GM23338 (cell line): ENCODE data around the gene ELOB. TPM values are rescaled to one million over a fixed set of nuclear protein-coding genes. Genes with fewer than 3 reads are reported as not detected.
A peak's percentile ranks its signal among the peaks of the same experiment; 100 is the strongest.

Experiments used
- ATAC-seq: fragments of 200-7000 bp; cut with Tn5 transposase; 3 replicates; pipeline ENCODE4 v1.9.1; 2020
- DNase-seq: peaks from one replicate; pipeline ENCODE4 v3.0.0-alpha.2; 2015; ENCODE audit warnings: low spot score
- H2AFZ ChIP-seq: fragments of 200-600 bp; sonication (generic); 2 replicates; pipeline ENCODE4 v1.8.0; 2016; ENCODE audit warnings: antibody characterized with exemption, mild to moderate bottlenecking, moderate library complexity
- H3F3A ChIP-seq: fragments of 200-600 bp; sonication (generic); replicated peaks from 2 replicates; pipeline ENCODE4 v1.8.0; 2017; ENCODE audit warnings: antibody characterized with exemption, mixed run types, low read depth
- H3K27ac ChIP-seq: fragments of 200-600 bp; sonication (generic); 2 replicates; pipeline ENCODE4 v1.6.1; 2016; ENCODE audit warnings: low read depth
- H3K27me3 ChIP-seq: fragments of 200-600 bp; sonication (generic); 2 replicates; pipeline ENCODE4 v1.8.0; 2016; ENCODE audit warnings: mild to moderate bottlenecking, mixed run types, moderate library complexity; ENCODE audit not compliant: insufficient read depth
- H3K36me3 ChIP-seq: fragments of 200-600 bp; sonication (generic); 2 replicates; pipeline ENCODE4 v1.8.0; 2016; ENCODE audit warnings: mild to moderate bottlenecking; ENCODE audit not compliant: insufficient read depth
- H3K4me1 ChIP-seq: fragments of 200-600 bp; sonication (generic); 2 replicates; pipeline ENCODE4 v1.8.0; 2016; ENCODE audit warnings: mild to moderate bottlenecking, moderate library complexity; ENCODE audit not compliant: insufficient read depth
- H3K4me2 ChIP-seq: fragments of 200-600 bp; sonication (generic); 2 replicates; pipeline ENCODE4 v1.7.1; 2017; ENCODE audit warnings: mixed run types
- H3K4me3 ChIP-seq: fragments of 200-600 bp; sonication (generic); 2 replicates; pipeline ENCODE4 v1.6.1; 2016; ENCODE audit warnings: mixed run types
- H3K79me2 ChIP-seq: fragments of 200-600 bp; sonication (generic); replicated peaks from 2 replicates; pipeline ENCODE4 v1.8.0; 2017; ENCODE audit warnings: mild to moderate bottlenecking; ENCODE audit not compliant: insufficient read depth
- H3K9me2 ChIP-seq: fragments of 200-600 bp; sonication (generic); 2 replicates; pipeline ENCODE4 v1.8.0; 2017; ENCODE audit not compliant: insufficient read depth
- H4K20me1 ChIP-seq: fragments of 200-600 bp; sonication (generic); replicated peaks from 2 replicates; pipeline ENCODE4 v1.8.0; 2017; ENCODE audit warnings: mild to moderate bottlenecking; ENCODE audit not compliant: insufficient read depth
- H3K27ac Mint-ChIP-seq: 2 replicates; pipeline ENCODE4 v1.8.0; 2020; ENCODE audit warnings: inconsistent platforms, mild to moderate bottlenecking, moderate library complexity, mixed read lengths
- H3K27me3 Mint-ChIP-seq: 3 replicates; pipeline ENCODE4 v1.8.0; 2022; ENCODE audit warnings: low read depth, mild to moderate bottlenecking, moderate library complexity, mixed read lengths, inconsistent platforms; ENCODE audit not compliant: insufficient read depth, poor library complexity
- H3K36me3 Mint-ChIP-seq: 3 replicates; pipeline ENCODE4 v1.8.0; 2021; ENCODE audit warnings: low read depth, mild to moderate bottlenecking, inconsistent platforms, moderate library complexity, mixed read lengths
- H3K4me1 Mint-ChIP-seq: 3 replicates; pipeline ENCODE4 v1.8.0; 2020; ENCODE audit warnings: mild to moderate bottlenecking, inconsistent platforms, mixed read lengths
- H3K4me3 Mint-ChIP-seq: 3 replicates; pipeline ENCODE4 v1.8.0; 2021; ENCODE audit warnings: moderate library complexity, mild to moderate bottlenecking, inconsistent platforms, mixed read lengths
- H3K9me3 Mint-ChIP-seq: 3 replicates; pipeline ENCODE4 v1.8.0; 2020; ENCODE audit warnings: moderate library complexity, mild to moderate bottlenecking, inconsistent platforms, mixed read lengths
- CTCF ChIP-seq, 2 experiments: fragments of 200-600 bp in 1 of 2; sonication (generic) in 1 of 2; conservative IDR thresholded peaks; 2 replicates each; pipeline versions ENCODE4 v1.5.1 to v1.6.1; 2016 to 2017; ENCODE audit warnings: antibody characterized with exemption in 2 of 2, low read depth in 2 of 2, mild to moderate bottlenecking in 2 of 2, moderate library complexity in 1 of 2
- ETS1 ChIP-seq: IDR thresholded peaks from 2 replicates; pipeline ENCODE4 v1.6.1; 2016; ENCODE audit warnings: antibody characterized with exemption
- REST ChIP-seq: IDR thresholded peaks from one replicate; pipeline ENCODE4 v1.6.1; 2018; ENCODE audit warnings: antibody characterized with exemption; ENCODE audit not compliant: unreplicated experiment
- STAT1 ChIP-seq: IDR thresholded peaks from one replicate; pipeline ENCODE4 v1.6.1; 2016; ENCODE audit warnings: antibody characterized with exemption; ENCODE audit not compliant: unreplicated experiment
- ZNF331 ChIP-seq: fragments of 250-450 bp; sonication (Bioruptor Pico); IDR thresholded peaks from 2 replicates; pipeline ENCODE4 v1.5.0; 2020; ENCODE audit warnings: low read depth, mild to moderate bottlenecking, moderate library complexity
- polyA plus RNA-seq: library from polyadenylated mRNA; unstranded; fragments of >200 nt; fragmentation: Nextera tagmentation; extraction: Ambion mirVana; gene quantifications from 2 replicates; pipeline ENCODE4 v1.2.1, GENCODE V29; 2016
- total RNA-seq: library from RNA; depleted of rRNA; stranded (reverse); fragments of >200 nt; shearing (Covaris generic); gene quantifications from 2 replicates; pipeline ENCODE4 v1.2.3, GENCODE V29; 2014

ELOB gene
- total and polyA plus RNA-seq, 2 experiments from 2014 or later, result 278 to 756 TPM

GRCh38 chr16:2813771-2814221 is 36.7 kb upstream of the ELOB start:
- H3K4me1 ChIP-seq, result no peaks in the 10 kb centered on the region; the same call in 1 of the 2 replicates
- H3K36me3 Mint-ChIP-seq, result no peaks in the 10 kb centered on the region
- no peak overlapping the region for H3K27ac ChIP-seq
- no peak overlapping the region for H3K4me2 ChIP-seq
- H3K4me3 Mint-ChIP-seq, result no peak overlapping the region
- H3K27me3 Mint-ChIP-seq, result peaks cover 12% of the 10 kb centered on the region
- H3K4me3 ChIP-seq, result no peak overlapping the region
- H3K36me3 ChIP-seq, result no peaks in the 10 kb centered on the region
- DNase-seq (no peak), ATAC-seq (no peak)
- no peak overlapping the region for H3K27ac Mint-ChIP-seq
- no peaks in the 10 kb centered on the region for H3K79me2 ChIP-seq
- no peaks in the 10 kb centered on the region for H3F3A ChIP-seq
- no peaks in the 10 kb centered on the region for H3K9me2 ChIP-seq
- no peaks in the 10 kb centered on the region for H4K20me1 ChIP-seq
- H2AFZ ChIP-seq, result no peak overlapping the region
- H3K9me3 Mint-ChIP-seq, result no peaks in the 10 kb centered on the region
- no peaks in the 10 kb centered on the region for H3K4me1 Mint-ChIP-seq
- no peaks in the 10 kb centered on the region for H3K27me3 ChIP-seq
- TF ChIP-seq ETS1 (no peak), ZNF331 (CRISPR knock-in tag) (no peak)

GRCh38 chr16:2811703-2812471 is 34.8 kb upstream of the ELOB start:
- Histone ChIP-seq H3K4me2 (no peak overlapping the region), H3K36me3 (no peaks in the 10 kb centered on the region), H3K79me2 (no peaks in the 10 kb centered on the region), H3K4me3 (no peak overlapping the region), H3F3A (no peaks in the 10 kb centered on the region), H3K4me1 (no peaks in the 10 kb centered on the region; the same call in 1 of the 2 replicates), H4K20me1 (no peaks in the 10 kb centered on the region), H3K27me3 (no peaks in the 10 kb centered on the region), H2AFZ (peak overlapping the region; percentile 56; the same call in 1 of the 2 replicates), H3K9me2 (no peaks in the 10 kb centered on the region), H3K27ac (no peak overlapping the region)
- H3K4me1 Mint-ChIP-seq, result no peaks in the 10 kb centered on the region; the same call in 2 of the 3 replicates
- H3K9me3 Mint-ChIP-seq, result no peaks in the 10 kb centered on the region
- no peaks in the 10 kb centered on the region for H3K36me3 Mint-ChIP-seq
- DNase-seq, result no peak
- TF ChIP-seq REST (no peak), STAT1 (no peak), CTCF (conservative IDR thresholded peaks at IDR 0.05; ENCODE audit: low read depth in 2 of 2) (no peak)
- peaks cover 14% of the 10 kb centered on the region for H3K27me3 Mint-ChIP-seq
- H3K4me3 Mint-ChIP-seq, result no peak overlapping the region
- no peak overlapping the region for H3K27ac Mint-ChIP-seq
- peak; percentile 50 for ATAC-seq
